BE2C (cell line): Measurements from ENCODE around the gene CD80.

Experiments
- DNase-seq: peaks from one replicate; pipeline ENCODE4 v3.0.0-alpha.2; 2020
- H3K27me3 ChIP-seq: fragments of 250-450 bp; sonication (Bioruptor Pico); 2 replicates; pipeline ENCODE4 v1.5.1; 2020; ENCODE audit warnings: mild to moderate bottlenecking
- H3K36me3 ChIP-seq: fragments of 250-450 bp; sonication (Bioruptor Pico); 2 replicates; pipeline ENCODE4 v1.5.1; 2020; ENCODE audit warnings: mild to moderate bottlenecking
- H3K4me1 ChIP-seq: fragments of 250-450 bp; sonication (Bioruptor Pico); 2 replicates; pipeline ENCODE4 v1.5.1; 2020
- H3K4me3 ChIP-seq: 2 replicates; pipeline ENCODE4 v1.5.1; 2011; ENCODE audit warnings: low read depth, low read length
- H3K9me3 ChIP-seq: fragments of 250-450 bp; sonication (Bioruptor Pico); 2 replicates; pipeline ENCODE4 v1.5.1; 2020
- TF ChIP-seq, protein P1 (sequence below): IDR thresholded peaks from 2 replicates; pipeline ENCODE4 v1.5.1; 2012; ENCODE audit warnings: mild to moderate bottlenecking, low read depth, low read length

Gene CD80

DNA sequence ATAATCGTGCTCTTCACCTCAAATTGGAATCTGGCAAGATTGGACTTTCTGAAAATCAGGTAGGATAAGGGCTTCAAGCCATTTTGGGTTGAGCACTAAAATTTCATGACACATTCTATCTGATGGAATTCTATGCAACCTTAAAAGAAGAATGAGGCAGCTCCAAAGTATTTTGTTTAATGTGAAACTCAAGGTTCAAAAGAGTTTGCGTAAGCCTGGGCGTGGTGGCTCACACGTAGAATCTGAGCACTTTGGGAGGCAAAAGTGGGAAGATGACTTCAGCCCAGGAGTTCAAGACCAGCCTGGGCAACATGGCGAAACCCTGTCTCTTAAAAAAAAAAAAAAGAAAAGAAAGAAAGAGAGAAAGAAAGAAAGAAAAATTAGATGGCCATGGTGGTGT is 34.7 kb upstream of the CD80 start:
- H3K27me3 ChIP-seq = no peaks in the 10 kb centered on the region
- H3K9me3 ChIP-seq = no peaks in the 10 kb centered on the region
- no peak overlapping the region for H3K4me3 ChIP-seq
- no peaks in the 10 kb centered on the region for H3K36me3 ChIP-seq
- TF ChIP-seq, protein P1, sequence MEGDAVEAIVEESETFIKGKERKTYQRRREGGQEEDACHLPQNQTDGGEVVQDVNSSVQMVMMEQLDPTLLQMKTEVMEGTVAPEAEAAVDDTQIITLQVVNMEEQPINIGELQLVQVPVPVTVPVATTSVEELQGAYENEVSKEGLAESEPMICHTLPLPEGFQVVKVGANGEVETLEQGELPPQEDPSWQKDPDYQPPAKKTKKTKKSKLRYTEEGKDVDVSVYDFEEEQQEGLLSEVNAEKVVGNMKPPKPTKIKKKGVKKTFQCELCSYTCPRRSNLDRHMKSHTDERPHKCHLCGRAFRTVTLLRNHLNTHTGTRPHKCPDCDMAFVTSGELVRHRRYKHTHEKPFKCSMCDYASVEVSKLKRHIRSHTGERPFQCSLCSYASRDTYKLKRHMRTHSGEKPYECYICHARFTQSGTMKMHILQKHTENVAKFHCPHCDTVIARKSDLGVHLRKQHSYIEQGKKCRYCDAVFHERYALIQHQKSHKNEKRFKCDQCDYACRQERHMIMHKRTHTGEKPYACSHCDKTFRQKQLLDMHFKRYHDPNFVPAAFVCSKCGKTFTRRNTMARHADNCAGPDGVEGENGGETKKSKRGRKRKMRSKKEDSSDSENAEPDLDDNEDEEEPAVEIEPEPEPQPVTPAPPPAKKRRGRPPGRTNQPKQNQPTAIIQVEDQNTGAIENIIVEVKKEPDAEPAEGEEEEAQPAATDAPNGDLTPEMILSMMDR = no peak
- H3K4me1 ChIP-seq = 0 out of 2 replicates have a peak, but pooled peaks cover 4% of the 10 kb centered on the region
- no peak for DNase-seq

GRCh38 chr3:119592861-119593260 is 33.4 kb upstream of the CD80 start:
- TF ChIP-seq, protein P1 = no peak
- Histone ChIP-seq H3K4me3 (no peak overlapping the region), H3K27me3 (no peaks in the 10 kb centered on the region), H3K4me1 (0 out of 2 replicates have a peak, but pooled peaks cover 4% of the 10 kb centered on the region), H3K36me3 (no peaks in the 10 kb centered on the region), H3K9me3 (no peaks in the 10 kb centered on the region)
- no peak for DNase-seq

DNA sequence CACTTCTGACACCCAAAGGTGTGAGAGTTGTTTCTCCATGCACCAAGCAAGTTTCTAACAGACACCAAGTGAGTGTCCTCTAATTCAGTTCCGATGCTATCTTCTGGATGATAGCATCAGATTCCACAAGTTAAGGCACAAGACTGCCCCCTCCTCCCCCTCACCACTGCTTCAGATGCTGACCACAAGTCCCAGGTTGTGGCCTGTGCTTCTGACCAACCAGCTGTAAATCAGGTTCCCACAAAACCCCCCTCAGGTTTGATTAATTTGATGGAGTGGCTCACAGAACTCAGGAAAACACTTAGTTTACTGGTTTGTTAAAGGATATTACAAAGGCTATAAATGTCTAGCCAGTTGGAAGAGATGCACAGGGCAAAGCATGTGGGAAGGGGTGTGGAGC is 31.3 kb upstream of the CD80 start:
- Histone ChIP-seq H3K36me3 (no peaks in the 10 kb centered on the region), H3K27me3 (no peaks in the 10 kb centered on the region), H3K4me3 (no peak overlapping the region), H3K9me3 (no peaks in the 10 kb centered on the region), H3K4me1 (0 out of 2 replicates have a peak, but pooled peaks cover 2% of the 10 kb centered on the region)
- TF ChIP-seq, protein P1 = no peak
- DNase-seq = no peak

- Histone ChIP-seq H3K36me3 (no peaks in the 10 kb centered on the region), H3K27me3 (no peaks in the 10 kb centered on the region), H3K9me3 (no peaks in the 10 kb centered on the region), H3K4me1 (no peaks in the 10 kb centered on the region), H3K4me3 (no peak overlapping the region)
- no peak for DNase-seq
- TF ChIP-seq, protein P1 = no peak
Observed at GRCh38 chr3:119589102-119589773, 29.8 kb upstream of the CD80 start.

DNA sequence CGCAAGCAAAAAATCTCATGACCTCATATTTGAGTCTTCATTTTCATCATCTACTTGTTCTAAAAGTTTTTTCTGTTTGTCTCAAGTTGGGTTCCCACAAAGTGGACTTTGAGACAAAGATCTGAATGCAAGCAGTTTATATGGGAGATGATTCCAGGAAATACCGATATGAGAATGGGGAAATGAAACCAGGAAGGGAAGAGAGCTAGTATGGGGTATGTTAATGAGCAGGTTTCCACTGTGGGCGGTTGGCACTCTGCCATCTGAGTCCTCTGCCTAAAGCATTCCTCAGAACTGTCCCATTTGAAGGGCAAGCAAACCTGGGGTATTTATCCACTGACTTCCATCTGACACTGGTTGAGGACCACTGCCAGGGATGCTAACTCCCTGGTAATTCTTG is 28.7 kb upstream of the CD80 start:
- peak; percentile 21 for DNase-seq
- no peak overlapping the region for H3K4me3 ChIP-seq
- H3K4me1 ChIP-seq = no peaks in the 10 kb centered on the region
- TF ChIP-seq, protein P1 = no peak
- H3K9me3 ChIP-seq = no peaks in the 10 kb centered on the region
- no peaks in the 10 kb centered on the region for H3K36me3 ChIP-seq
- H3K27me3 ChIP-seq = no peaks in the 10 kb centered on the region

DNA sequence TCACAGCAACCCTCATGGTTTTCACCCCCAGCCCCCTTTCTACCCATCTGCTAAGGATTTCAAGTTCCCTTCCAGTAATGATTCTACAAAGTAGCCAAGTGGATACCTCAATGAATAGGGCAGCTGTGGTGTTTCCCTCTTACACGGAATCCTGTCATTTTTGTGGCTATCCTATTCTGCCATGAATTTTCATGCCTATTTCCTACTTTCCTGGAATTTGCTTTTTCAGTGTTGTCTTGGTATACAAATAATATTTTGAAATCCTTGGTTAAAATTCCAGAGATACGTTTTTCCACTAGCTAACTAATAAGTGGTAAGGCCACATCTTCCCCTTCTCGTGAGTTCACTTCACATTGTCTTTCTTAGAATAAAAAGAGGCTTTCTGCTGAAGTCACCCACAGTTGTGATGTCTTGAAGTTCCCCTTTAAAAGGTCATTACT is 27.3 kb upstream of the CD80 start:
- Histone ChIP-seq H3K9me3 (no peaks in the 10 kb centered on the region), H3K27me3 (no peaks in the 10 kb centered on the region), H3K36me3 (no peaks in the 10 kb centered on the region), H3K4me3 (no peak overlapping the region), H3K4me1 (no peaks in the 10 kb centered on the region)
- TF ChIP-seq, protein P1 = no peak
- DNase-seq = no peak
